GM13977 (cell line): ENCODE measurements around the gene INVS.

ENCODE experiments used
- DNase-seq: peaks from one replicate; pipeline ENCODE4 v3.0.0; 2012; ENCODE audit warnings: low spot score
- CTCF ChIP-seq: IDR thresholded peaks from 2 replicates; pipeline ENCODE4 v1.5.1; 2012; ENCODE audit warnings: mild to moderate bottlenecking, control low read depth; ENCODE audit not compliant: insufficient read depth; ENCODE audit errors: extremely low read depth, missing control alignments
- in situ Hi-C: fragments of 300-500 bp; cut with MboI; formaldehyde crosslinking; loops from one replicate; pipeline ENCODE4 v1.12.0; 2022; ENCODE audit warnings: low sequenced_read_pairs, low pct_unique_long_range_greater_than_20kb, mixed read lengths, inconsistent platforms; ENCODE audit not compliant: unreplicated experiment

The INVS gene

GRCh38 chr9:100105861-100106260 lies 6.8 kb downstream of the INVS start:
- in situ Hi-C loops = no loop called here
- no peak for DNase-seq
- TF ChIP-seq CTCF = no peak

- in situ Hi-C loops = no loop called here
- no peak for DNase-seq
- TF ChIP-seq CTCF = no peak
These were observed 7.6 kb downstream of the INVS start for GRCh38 chr9:100106616-100107015.

- no peak for DNase-seq
- TF ChIP-seq CTCF = no peak
- in situ Hi-C loops = no loop called here
These were observed 9.5 kb downstream of the INVS start for GRCh38 chr9:100108559-100108958.

GRCh38 chr9:100111235-100111634 lies 12.2 kb downstream of the INVS start:
- in situ Hi-C loops = no loop called here
- no peak for TF ChIP-seq CTCF
- no peak for DNase-seq

GRCh38 chr9:100112677-100113336 lies 13.8 kb downstream of the INVS start:
- TF ChIP-seq CTCF = no peak
- no peak for DNase-seq
- in situ Hi-C loops = no loop called here

GRCh38 chr9:100117316-100117715 lies 18.3 kb downstream of the INVS start:
- in situ Hi-C loops = no loop called here
- no peak for TF ChIP-seq CTCF
- DNase-seq = no peak
